GM12878 (cell line): Measurements from ENCODE around the gene STAC2. TPM values are rescaled to one million over a fixed set of nuclear protein-coding genes. Genes with fewer than 3 reads are reported as not detected.

ENCODE experiments used
- ATAC-seq: fragments of 200-7000 bp; cut with Tn5 transposase; 3 replicates; pipeline ENCODE4 v1.9.1; 2020; ENCODE audit warnings: mild to moderate bottlenecking, moderate library complexity
- BruUV-seq: library from RNA; stranded (reverse); fragments of 400-500 nt; replicated peaks from 2 replicates; lab custom pipeline; 2021; lab: Mats Ljungman, UMichigan
- CTCF ChIA-PET: fragments of 300-600 bp; sonication (Branson Sonifier 250); formaldehyde crosslinking; extraction: SDS; loops from one replicate; lab custom pipeline; 2021; ENCODE audit warnings: inconsistent platforms; lab: Yijun Ruan, JAX
- POLR2A ChIA-PET: fragments of 350-600 bp; formaldehyde crosslinking; extraction: SDS; loops from one replicate; lab custom pipeline; 2021; ENCODE audit warnings: inconsistent platforms; lab: Charles Lee
- RAD21 ChIA-PET: fragments of 300-600 bp; sonication (Branson Sonifier 250); formaldehyde crosslinking; loops from one replicate; lab custom pipeline; 2023; ENCODE audit warnings: antibody characterized with exemption; ENCODE audit not compliant: unreplicated experiment; lab: Charles Lee
- SMC1A ChIA-PET: fragments of 300-600 bp; sonication (Branson Sonifier 250); formaldehyde crosslinking; loops from one replicate; lab custom pipeline; 2023; ENCODE audit not compliant: unreplicated experiment, uncharacterized antibody; lab: Charles Lee
- DNase-seq: peaks from one replicate; pipeline ENCODE4 v3.0.0-alpha.2; 2011; ENCODE audit warnings: low read depth, low spot score
- FAIRE-seq: peaks from 3 replicates; lab custom pipeline; 2011; peaks lifted over from hg19 to GRCh38; lab: Jason Lieb, UNC
- H2AFZ ChIP-seq: 2 replicates; pipeline ENCODE4 v1.6.0; 2011; ENCODE audit warnings: low read depth, low read length, control low read depth; ENCODE audit not compliant: control insufficient read depth
- H3K27ac ChIP-seq: 2 replicates; pipeline ENCODE4 v1.5.1; 2011; ENCODE audit warnings: control low read depth; ENCODE audit not compliant: control insufficient read depth, insufficient read depth
- H3K27me3 ChIP-seq, 2 experiments: replicated peaks in 1 of 2; 2 replicates each; pipeline versions ENCODE4 v1.6.0 to v1.6.1; 2011; ENCODE audit warnings: low read length in 1 of 2; ENCODE audit not compliant: control insufficient read depth in 2 of 2, insufficient read depth in 2 of 2
- H3K36me3 ChIP-seq, 2 experiments: 2 replicates each; pipeline ENCODE4 v1.5.1; 2011; ENCODE audit warnings: low read length in 1 of 2; ENCODE audit not compliant: control insufficient read depth in 2 of 2, insufficient read depth in 2 of 2
- H3K4me1 ChIP-seq: 2 replicates; pipeline ENCODE4 v1.6.1; 2011; ENCODE audit warnings: mild to moderate bottlenecking, low read length, moderate library complexity, mixed read lengths; ENCODE audit not compliant: control insufficient read depth, insufficient read depth
- H3K4me2 ChIP-seq: 2 replicates; pipeline ENCODE4 v1.6.0; 2011; ENCODE audit warnings: control low read depth; ENCODE audit not compliant: control insufficient read depth, insufficient read depth
- H3K4me3 ChIP-seq: fragments of 200-600 bp; sonication (generic); 2 replicates; pipeline ENCODE4 v1.5.1; 2016
- H3K79me2 ChIP-seq: 2 replicates; pipeline ENCODE4 v1.6.0; 2011; ENCODE audit warnings: low read length; ENCODE audit not compliant: control insufficient read depth, insufficient read depth
- H3K9ac ChIP-seq: 2 replicates; pipeline ENCODE4 v1.8.0; 2011; ENCODE audit warnings: low read length, control low read depth, mixed read lengths; ENCODE audit not compliant: control insufficient read depth, insufficient read depth
- H3K9me3 ChIP-seq: replicated peaks from 3 replicates; pipeline ENCODE4 v1.5.1; 2011; ENCODE audit warnings: mild to moderate bottlenecking, low read length; ENCODE audit not compliant: control insufficient read depth, insufficient read depth
- H4K20me1 ChIP-seq: 2 replicates; pipeline ENCODE4 v1.6.0; 2011; ENCODE audit not compliant: control insufficient read depth, insufficient read depth
- BCLAF1 ChIP-seq: fragments of 450-650 bp; IDR thresholded peaks from 2 replicates; pipeline ENCODE4 v1.6.1; 2017; ENCODE audit warnings: antibody characterized with exemption, mild to moderate bottlenecking, moderate library complexity
- CREM ChIP-seq: IDR thresholded peaks from 2 replicates; pipeline ENCODE4 v1.6.1; 2014; ENCODE audit warnings: antibody characterized with exemption, low read depth
- EED ChIP-seq: sonication (generic); IDR thresholded peaks from 2 replicates; pipeline ENCODE4 v1.6.1; 2016; ENCODE audit warnings: antibody characterized with exemption, low read depth
- PML ChIP-seq: IDR thresholded peaks from 2 replicates; pipeline ENCODE4 v1.6.1; 2012; ENCODE audit warnings: low read length, inconsistent platforms
- POLR2AphosphoS5 ChIP-seq: IDR thresholded peaks from 2 replicates; pipeline ENCODE4 v1.6.1; 2011; ENCODE audit warnings: mild to moderate bottlenecking, low read length, inconsistent platforms
- RBBP5 ChIP-seq: fragments of 200-600 bp; sonication (generic); conservative IDR thresholded peaks from 2 replicates; pipeline ENCODE4 v1.6.1; 2016
- ZNF622 ChIP-seq: fragments of 450-650 bp; IDR thresholded peaks from 2 replicates; pipeline ENCODE4 v1.6.1; 2017; ENCODE audit warnings: mild to moderate bottlenecking, inconsistent platforms
- WGBS: methylation state at CpG from one replicate; pipeline ENCODE4 v1.1.6; 2016; ENCODE audit warnings: low lambda C conversion rate; ENCODE audit not compliant: insufficient replicate concordance, insufficient coverage; ENCODE audit errors: missing lambda C conversion rate; 5-methylcytosine and 5-hydroxymethylcytosine counted together
- in situ Hi-C: fragments of 300-500 bp; cut with MboI; formaldehyde crosslinking; loops from 9 replicates; pipeline ENCODE4 v1.14.3; 2018; ENCODE audit warnings: mixed read lengths
- intact Hi-C: fragments of 100-400 bp; cut with micrococcal nuclease; formaldehyde crosslinking; loops from one replicate; pipeline ENCODE4 v1.14.2; 2022; ENCODE audit not compliant: unreplicated experiment
- polyA plus RNA-seq, 11 experiments: library from polyadenylated mRNA; depleted of rRNA in 4 of 11; unstranded in 6 of 11; stranded (reverse) in 5 of 11; fragments of >200 nt; fragmentation: Nextera tagmentation in 4 of 11; fragmentation: Illumina TruSeq in 1 of 11; extraction: Ambion mirVana in 4 of 11; extraction: Trizol in 1 of 11; gene quantifications; 1 replicate in 1 of 11; 2 replicates in 10 of 11; pipeline versions ENCODE4 v1.2.1 to v1.2.3, GENCODE V29; 2011 to 2016; ENCODE audit warnings: inconsistent platforms in 2 of 11, missing spikeins in 2 of 11, low read depth in 1 of 11
- total RNA-seq, 4 experiments: library from RNA; depleted of rRNA in 3 of 4; stranded (reverse); fragments of >200 nt in 3 of 4; fragmentation: Illumina TruSeq in 1 of 4; extraction: Trizol in 1 of 4; gene quantifications; 2 replicates each; pipeline versions ENCODE4 v1.2.1 to v1.2.3, GENCODE V29; 2013 to 2021

STAC2 gene
- total and polyA plus RNA-seq, 10 of the 15 experiments (the other 5 are each of a cell fraction or from before 2014, with no cell fraction given), result 0.04 TPM; not detected in 9

- no TSS peak for BruUV-seq
- intact Hi-C loops, result no loop called here
- 60% methylated on average over 6 of the region's 7 CpGs for WGBS
- Histone ChIP-seq H3K27ac (no peak overlapping the region), H4K20me1 (no peaks in the 10 kb centered on the region), H3K79me2 (no peaks in the 10 kb centered on the region), H3K4me3 (no peak overlapping the region), H3K36me3 (no peaks in the 10 kb centered on the region), H3K4me2 (no peak overlapping the region), H3K27me3 (no peaks in the 10 kb centered on the region; a peak in 3 of 4 replicates), H3K9ac (no peak overlapping the region), H3K4me1 (no peaks in the 10 kb centered on the region), H3K9me3 (no peaks in the 10 kb centered on the region), H2AFZ (no peak overlapping the region)
- no peak for DNase-seq
- in situ Hi-C loops, result no loop called here
- no peak for ATAC-seq
- no peak for FAIRE-seq
- POLR2A ChIA-PET, result interaction anchor here (0.5 to 0.6 kb wide), 2 partner anchors 31 to 38 kb away, joined by 3 to 7 read pairs; partner anchors contain the start of gene RPL19
- TF ChIP-seq POLR2AphosphoS5 (no peak), EED (no peak), CREM (no peak), ZNF622 (no peak), BCLAF1 (no peak), RBBP5 (no peak), PML (no peak)
- CTCF ChIA-PET, result interaction anchor here (0.6 to 21.3 kb wide), 9 partner anchors 9 to 311 kb away, joined by 3 to 658 read pairs (median 5); partner anchors contain the start of gene RPL19
- RAD21 ChIA-PET, result interaction anchor here (0.6 to 11.3 kb wide), 2 partner anchors 30 to 178 kb away, joined by 3 to 160 read pairs; no protein-coding TSS in a partner anchor
- SMC1A ChIA-PET, result no interaction called here
Measured at GRCh38 chr17:39237586-39237985, 11.8 kb upstream of the STAC2 start.
